ENCODE results near the gene NBPF11.
"Not testable (repeated sequence)": the region's sequence is repeated elsewhere in the genome, so short reads cannot be mapped to it uniquely, and the experiment has no call there.

The NBPF11 gene

DNA sequence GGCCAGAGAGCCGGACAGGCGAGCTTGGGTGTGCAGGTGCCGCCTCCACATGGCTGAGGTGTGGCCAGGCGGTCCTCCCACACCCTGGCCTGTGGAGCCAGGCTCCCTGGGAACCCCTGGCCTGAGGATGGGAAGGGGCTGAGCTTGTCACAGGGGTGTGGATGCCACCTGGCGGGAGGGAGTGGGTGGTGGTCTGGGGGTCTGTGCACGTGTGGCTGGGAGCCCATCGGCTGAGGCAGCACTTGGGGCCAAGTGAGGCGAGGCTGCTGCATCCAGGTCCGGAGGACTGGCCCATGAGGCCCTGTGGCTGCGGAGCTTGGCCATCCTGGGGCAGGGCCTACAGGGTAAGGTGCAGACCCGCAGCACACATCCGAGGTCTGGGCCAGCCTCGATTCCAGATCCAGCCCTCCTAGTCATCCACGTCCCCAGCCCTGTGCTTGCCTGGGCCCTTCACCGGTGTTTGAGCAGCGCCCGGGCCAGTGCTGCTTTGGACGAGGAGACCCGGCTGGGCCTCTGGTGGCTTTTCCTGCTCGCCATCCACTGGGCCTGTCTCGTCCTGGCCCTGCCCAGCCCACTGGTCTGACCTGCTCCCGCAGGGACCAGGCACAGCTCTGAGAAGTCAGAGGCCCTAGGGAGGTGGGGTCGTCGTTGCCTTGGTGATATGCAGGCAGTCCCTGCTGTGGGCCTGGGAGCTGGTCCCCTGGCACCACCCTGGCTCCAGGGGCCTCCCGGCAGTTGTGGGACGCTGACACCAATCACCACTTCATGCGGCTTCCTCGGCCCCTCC is 4.8 kb downstream of the NBPF11 start:
- not testable (repeated sequence) for H3K36me3 ChIP-seq, H3K27ac ChIP-seq, H3K4me1 ChIP-seq, H3K4me2 ChIP-seq, H3K9ac ChIP-seq, H3K9me3 ChIP-seq, H3K27me3 ChIP-seq, H3K4me3 ChIP-seq
- H4K20me1 ChIP-seq = peaks cover 44% of the 10 kb centered on the region

DNA sequence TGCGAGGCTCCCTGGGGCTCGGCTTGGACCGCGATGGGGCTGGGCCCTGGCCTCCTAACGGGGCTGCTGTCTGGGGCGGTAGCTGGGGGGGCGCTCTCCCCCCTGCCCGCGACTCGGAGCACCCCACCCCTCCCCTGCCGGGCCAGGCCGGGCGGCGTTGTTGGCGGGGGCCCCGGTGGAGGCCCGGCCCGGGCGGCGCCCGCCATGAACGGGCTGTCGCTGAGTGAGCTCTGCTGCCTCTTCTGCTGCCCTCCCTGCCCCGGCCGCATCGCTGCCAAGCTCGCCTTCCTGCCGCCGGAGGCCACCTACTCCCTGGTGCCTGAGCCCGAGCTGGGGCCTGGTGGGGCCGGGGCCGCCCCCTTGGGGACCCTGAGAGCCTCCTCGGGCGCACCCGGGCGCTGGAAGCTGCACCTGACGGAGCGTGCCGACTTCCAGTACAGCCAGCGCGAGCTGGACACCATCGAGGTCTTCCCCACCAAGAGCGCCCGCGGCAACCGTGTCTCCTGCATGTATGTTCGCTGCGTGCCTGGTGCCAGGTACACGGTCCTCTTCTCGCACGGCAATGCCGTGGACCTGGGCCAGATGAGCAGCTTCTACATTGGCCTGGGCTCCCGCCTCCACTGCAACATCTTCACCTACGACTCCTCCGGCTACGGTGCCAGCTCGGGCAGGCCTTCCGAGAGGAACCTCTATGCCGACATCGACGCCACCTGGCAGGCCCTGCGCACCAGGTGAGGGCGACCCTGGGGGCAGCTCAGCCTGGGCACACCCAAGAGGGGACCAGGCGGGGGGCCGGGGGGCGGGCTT is 5.7 kb downstream of the NBPF11 start:
- not testable (repeated sequence) for H3K4me3 ChIP-seq, H3K9me3 ChIP-seq, H3K27ac ChIP-seq, H3K4me2 ChIP-seq, H3K4me1 ChIP-seq, H3K9ac ChIP-seq, H3K27me3 ChIP-seq, H3K36me3 ChIP-seq
- peaks cover 43% of the 10 kb centered on the region for H4K20me1 ChIP-seq

- H3K4me3 ChIP-seq, H3K4me2 ChIP-seq, H3K27ac ChIP-seq, H3K9ac ChIP-seq, H3K9me3 ChIP-seq, H3K27me3 ChIP-seq, H3K4me1 ChIP-seq, H3K36me3 ChIP-seq: not testable (repeated sequence)
- peaks cover 12% of the 10 kb centered on the region for H4K20me1 ChIP-seq
Observed at GRCh38 chr1:148143223-148143622, 8.9 kb downstream of the NBPF11 start.

DNA sequence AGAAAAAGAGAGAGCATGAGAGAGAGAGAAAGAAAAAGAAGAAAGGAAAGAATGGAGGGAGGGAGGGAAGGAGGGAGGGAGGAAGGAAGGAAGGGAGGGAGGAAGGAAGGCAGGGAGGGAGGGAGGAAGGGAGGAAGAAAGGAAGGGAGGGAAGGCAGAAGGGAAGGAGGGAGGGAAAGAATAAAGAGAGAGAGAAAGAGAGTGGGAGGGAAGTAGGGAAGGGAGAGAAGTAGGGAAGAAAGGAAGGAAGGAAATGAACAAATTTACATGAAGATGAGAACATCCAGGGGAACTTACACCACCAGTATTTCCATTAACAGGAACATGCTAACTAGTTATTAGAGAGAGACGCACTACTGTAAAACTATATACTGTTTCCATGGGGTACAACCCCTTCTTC is 10.1 kb downstream of the NBPF11 start:
- H3K27ac ChIP-seq, H3K4me3 ChIP-seq, H3K9ac ChIP-seq, H3K27me3 ChIP-seq, H3K4me1 ChIP-seq, H3K4me2 ChIP-seq, H3K9me3 ChIP-seq, H3K36me3 ChIP-seq, H4K20me1 ChIP-seq: not testable (repeated sequence)

- not testable (repeated sequence) for H3K4me1 ChIP-seq, H3K9me3 ChIP-seq, H3K27ac ChIP-seq, H3K4me3 ChIP-seq, H3K4me2 ChIP-seq, H3K36me3 ChIP-seq, H3K27me3 ChIP-seq, H4K20me1 ChIP-seq, H3K9ac ChIP-seq
Observed at GRCh38 chr1:148138606-148139005, 13.5 kb downstream of the NBPF11 start.

DNA sequence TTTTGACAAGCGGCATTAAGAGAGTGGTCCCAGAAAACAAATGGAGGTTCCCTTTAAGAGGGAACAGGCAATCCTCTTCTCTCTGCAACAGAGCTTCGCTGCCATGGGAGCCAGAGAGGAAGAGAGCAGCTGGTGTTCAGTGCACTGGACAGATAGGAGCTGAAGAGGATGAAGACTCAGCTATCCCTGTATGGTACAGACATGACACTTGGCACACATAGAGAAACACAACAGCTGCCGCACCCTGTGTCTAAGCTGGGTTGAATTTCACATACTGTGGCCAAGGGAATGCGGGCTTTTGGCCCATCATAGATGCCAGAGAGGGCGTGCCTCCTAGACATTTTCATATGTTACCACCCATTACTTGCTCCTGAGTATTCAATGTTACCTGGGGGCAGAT is 29.7 kb downstream of the NBPF11 start:
- not testable (repeated sequence) for H3K27ac ChIP-seq

GRCh38 chr1:148120395-148120794 is 31.7 kb downstream of the NBPF11 start:
- not testable (repeated sequence) for H3K36me3 ChIP-seq, H3K4me1 ChIP-seq, H3K9ac ChIP-seq, H3K4me2 ChIP-seq, H3K4me3 ChIP-seq, H3K27me3 ChIP-seq, H3K9me3 ChIP-seq, H4K20me1 ChIP-seq, H3K27ac ChIP-seq

More for the DNA sequence above, 29.7 kb downstream of the NBPF11 start:
- H3K27me3 ChIP-seq, H3K9me3 ChIP-seq, H3K4me2 ChIP-seq, H4K20me1 ChIP-seq, H3K4me3 ChIP-seq, H3K9ac ChIP-seq, H3K4me1 ChIP-seq: not testable (repeated sequence)
- peaks cover 10% of the 10 kb centered on the region for H3K36me3 ChIP-seq

DNA sequence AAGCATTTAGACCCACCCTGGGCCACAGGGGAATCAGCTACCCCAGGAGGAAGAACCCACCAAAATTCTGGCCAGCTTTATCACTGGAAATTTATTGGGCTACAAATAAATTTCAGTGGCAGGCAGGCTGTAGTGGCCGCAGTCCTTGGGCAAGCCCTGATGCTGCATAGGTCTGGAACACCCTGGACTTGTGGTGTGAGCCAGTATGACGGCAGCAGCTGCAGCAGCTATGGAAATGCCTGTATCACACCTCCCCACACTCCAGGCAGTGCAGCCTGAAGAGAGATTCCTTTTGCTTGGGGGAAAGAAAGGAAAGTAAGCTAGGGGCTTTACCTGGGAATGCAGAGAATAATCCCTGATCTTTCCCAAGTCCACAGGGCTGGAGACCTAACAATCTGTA is 56.3 kb downstream of the NBPF11 start:
- H3K4me3 ChIP-seq, H3K27ac ChIP-seq, H3K36me3 ChIP-seq, H3K27me3 ChIP-seq, H4K20me1 ChIP-seq, H3K9me3 ChIP-seq, H3K4me2 ChIP-seq, H3K4me1 ChIP-seq, H3K9ac ChIP-seq: not testable (repeated sequence)

GRCh38 chr1:148086196-148086595 is 65.9 kb downstream of the NBPF11 start:
- H4K20me1 ChIP-seq, H3K4me3 ChIP-seq, H3K4me1 ChIP-seq, H3K9ac ChIP-seq, H3K36me3 ChIP-seq, H3K27ac ChIP-seq, H3K9me3 ChIP-seq, H3K27me3 ChIP-seq, H3K4me2 ChIP-seq: not testable (repeated sequence)

DNA sequence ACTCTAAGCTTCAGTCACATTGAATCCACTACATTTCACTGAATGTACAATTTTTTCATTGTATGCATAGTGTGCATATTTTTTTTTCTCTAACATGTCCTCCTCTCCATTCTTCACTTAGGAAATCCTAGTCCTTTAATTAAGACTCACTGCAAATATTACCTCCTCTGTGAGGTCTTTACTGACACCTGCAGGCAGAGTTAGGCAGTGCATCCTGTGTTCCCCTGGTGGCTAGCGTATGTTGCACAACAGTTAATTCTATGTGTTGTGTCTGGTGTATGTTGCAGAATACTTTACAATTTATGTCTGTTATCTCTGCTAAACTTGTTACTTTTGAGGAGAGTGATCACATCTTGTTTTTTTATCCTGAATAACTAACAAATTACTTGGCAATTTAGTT is 70.9 kb downstream of the NBPF11 start:
- H3K4me2 ChIP-seq, H3K27ac ChIP-seq, H3K4me1 ChIP-seq, H4K20me1 ChIP-seq, H3K4me3 ChIP-seq, H3K36me3 ChIP-seq, H3K9me3 ChIP-seq, H3K27me3 ChIP-seq, H3K9ac ChIP-seq: not testable (repeated sequence)

DNA sequence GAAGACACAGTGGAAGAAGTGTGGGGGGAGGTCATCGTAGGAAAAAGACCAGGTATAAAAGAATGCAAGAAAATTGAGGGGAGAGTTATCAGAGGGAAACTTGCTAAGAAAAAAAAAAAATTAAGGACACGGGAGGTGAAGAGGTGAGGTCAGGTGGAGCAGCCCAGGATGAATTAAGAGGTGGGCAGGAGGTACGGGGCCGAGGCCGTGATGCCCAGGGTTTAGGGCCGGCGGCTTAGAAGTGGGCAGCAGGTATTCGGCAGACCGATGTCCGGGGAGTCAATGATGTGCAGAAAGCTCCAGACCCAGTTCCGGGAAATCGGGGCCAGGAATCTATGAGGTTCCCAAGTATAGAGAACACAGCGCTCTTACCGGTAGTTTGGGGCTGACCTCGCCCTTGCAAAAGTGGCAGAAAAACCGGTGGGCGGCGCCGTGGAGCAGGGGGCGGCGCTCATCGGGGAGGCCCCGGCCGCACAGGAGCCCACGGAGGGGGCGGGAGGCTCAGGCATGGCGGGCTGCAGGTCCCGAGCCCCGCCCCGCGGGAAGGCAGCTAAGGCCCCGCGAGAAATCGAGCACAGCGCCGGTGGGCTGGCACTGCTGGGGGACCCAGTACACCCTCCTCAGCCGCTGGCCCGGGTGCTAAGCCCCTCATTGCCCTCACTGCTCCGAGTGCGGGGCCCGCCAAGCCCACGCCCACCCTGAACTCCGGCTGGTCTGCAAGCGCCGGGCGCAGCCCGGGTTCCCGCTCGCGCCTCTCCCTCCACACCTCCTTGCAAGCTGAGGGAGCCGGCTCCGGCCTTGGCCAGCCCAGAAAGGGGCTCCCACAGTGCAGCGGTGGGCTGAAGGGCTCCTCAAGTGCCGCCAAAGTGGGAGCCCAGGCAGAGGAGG is 73.2 kb downstream of the NBPF11 start:
- H3K36me3 ChIP-seq, H3K4me2 ChIP-seq, H3K4me3 ChIP-seq, H3K27me3 ChIP-seq, H4K20me1 ChIP-seq, H3K27ac ChIP-seq, H3K9ac ChIP-seq, H3K4me1 ChIP-seq, H3K9me3 ChIP-seq: not testable (repeated sequence)

DNA sequence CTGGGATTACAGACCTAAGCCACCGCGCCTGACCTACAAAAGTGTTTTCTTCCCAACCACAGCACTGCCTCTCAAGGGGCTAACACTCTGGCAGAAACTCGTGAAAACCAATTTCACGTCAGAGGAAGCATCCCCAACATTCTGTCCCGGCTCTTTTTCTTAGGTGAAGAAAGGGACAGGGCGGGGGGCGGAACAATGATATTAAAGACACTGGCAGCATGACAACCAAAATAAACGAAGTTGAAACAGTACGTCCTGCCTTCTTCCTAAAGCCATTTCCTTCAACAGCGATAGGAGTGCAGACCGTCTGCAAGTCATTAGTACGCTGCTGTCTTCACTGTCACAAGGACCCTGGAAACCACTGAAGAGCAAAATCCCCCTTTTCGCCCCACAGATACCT is 74.0 kb downstream of the NBPF11 start:
- H3K4me3 ChIP-seq, H4K20me1 ChIP-seq, H3K4me2 ChIP-seq, H3K9me3 ChIP-seq, H3K4me1 ChIP-seq, H3K27ac ChIP-seq, H3K36me3 ChIP-seq, H3K9ac ChIP-seq, H3K27me3 ChIP-seq: not testable (repeated sequence)

GRCh38 chr1:148077458-148077857 is 74.6 kb downstream of the NBPF11 start:
- not testable (repeated sequence) for H3K4me1 ChIP-seq, H3K9ac ChIP-seq, H3K4me3 ChIP-seq, H3K27me3 ChIP-seq, H3K9me3 ChIP-seq, H3K27ac ChIP-seq, H3K36me3 ChIP-seq, H3K4me2 ChIP-seq, H4K20me1 ChIP-seq

GRCh38 chr1:148073392-148073791 is 78.7 kb downstream of the NBPF11 start:
- not testable (repeated sequence) for H3K9ac ChIP-seq, H3K4me2 ChIP-seq, H3K36me3 ChIP-seq, H3K27ac ChIP-seq, H4K20me1 ChIP-seq, H3K27me3 ChIP-seq, H3K4me3 ChIP-seq, H3K4me1 ChIP-seq, H3K9me3 ChIP-seq

Data from BLaER1 (cell line).